Neural progenitor cell (in vitro differentiated cells): ENCODE results near the gene ULK4. TPM values are rescaled to one million over a fixed set of nuclear protein-coding genes. Genes with fewer than 3 reads are reported as not detected.
"Not testable (repeated sequence)": the region's sequence is repeated elsewhere in the genome, so short reads cannot be mapped to it uniquely, and the experiment has no call there.

Source experiments
- DNase-seq: peaks from one replicate; pipeline ENCODE4 v3.0.0-alpha.2; 2016; ENCODE audit warnings: low spot score
- H2AFZ ChIP-seq: fragments of 200-600 bp; sonication (generic); replicated peaks from 2 replicates; pipeline ENCODE4 v1.6.1; 2016; ENCODE audit warnings: antibody characterized with exemption
- H3F3A ChIP-seq: fragments of 200-600 bp; sonication (generic); 2 replicates; pipeline ENCODE4 v1.6.1; 2016; ENCODE audit warnings: antibody characterized with exemption, low read depth
- H3K27ac ChIP-seq: fragments of 200-600 bp; sonication (generic); 2 replicates; pipeline ENCODE4 v1.5.1; 2016; ENCODE audit warnings: mild to moderate bottlenecking
- H3K27me3 ChIP-seq: fragments of 200-600 bp; sonication (generic); 2 replicates; pipeline ENCODE4 v1.6.1; 2016; ENCODE audit warnings: mild to moderate bottlenecking, moderate library complexity
- H3K36me3 ChIP-seq: fragments of 200-600 bp; sonication (generic); 2 replicates; pipeline ENCODE4 v1.5.1; 2016
- H3K4me1 ChIP-seq: fragments of 200-600 bp; sonication (generic); 2 replicates; pipeline ENCODE4 v1.6.1; 2016; ENCODE audit warnings: mixed run types
- H3K4me2 ChIP-seq: fragments of 200-600 bp; sonication (generic); 2 replicates; pipeline ENCODE4 v1.6.1; 2016
- H3K4me3 ChIP-seq: fragments of 200-600 bp; sonication (generic); 2 replicates; pipeline ENCODE4 v1.5.1; 2016
- H3K79me2 ChIP-seq: fragments of 200-600 bp; sonication (generic); 2 replicates; pipeline ENCODE4 v1.6.1; 2016; ENCODE audit warnings: low read depth
- H3K9ac ChIP-seq: fragments of 200-600 bp; sonication (generic); 2 replicates; pipeline ENCODE4 v1.6.1; 2016
- H3K9me3 ChIP-seq: fragments of 200-600 bp; sonication (generic); 2 replicates; pipeline ENCODE4 v1.5.1; 2016; ENCODE audit warnings: low read depth
- H4K20me1 ChIP-seq: fragments of 200-600 bp; sonication (generic); 2 replicates; pipeline ENCODE4 v1.6.1; 2016; ENCODE audit warnings: low read depth
- H3K27ac Mint-ChIP-seq: 3 replicates; pipeline ENCODE4 v1.8.0; 2021; ENCODE audit warnings: mixed read lengths
- H3K27me3 Mint-ChIP-seq: 2 replicates; pipeline ENCODE4 v1.8.0; 2022; ENCODE audit warnings: low read depth, mild to moderate bottlenecking, inconsistent platforms, moderate library complexity, mixed read lengths; ENCODE audit not compliant: insufficient read depth
- H3K36me3 Mint-ChIP-seq: 3 replicates; pipeline ENCODE4 v1.8.0; 2021; ENCODE audit warnings: mixed read lengths
- H3K4me1 Mint-ChIP-seq: 3 replicates; pipeline ENCODE4 v1.8.0; 2021; ENCODE audit warnings: mixed read lengths
- H3K4me3 Mint-ChIP-seq: 3 replicates; pipeline ENCODE4 v1.8.0; 2021; ENCODE audit warnings: mild to moderate bottlenecking, moderate library complexity, mixed read lengths
- H3K9me3 Mint-ChIP-seq: 3 replicates; pipeline ENCODE4 v1.8.0; 2020; ENCODE audit warnings: mixed read lengths
- EZH2 ChIP-seq: fragments of 200-600 bp; sonication (generic); IDR thresholded peaks from 2 replicates; pipeline ENCODE4 v1.6.1; 2017; ENCODE audit warnings: antibody characterized with exemption, mild to moderate bottlenecking, moderate library complexity
- EZH2phosphoT487 ChIP-seq: fragments of 200-600 bp; sonication (generic); IDR thresholded peaks from 2 replicates; pipeline ENCODE4 v1.6.1; 2017; ENCODE audit warnings: antibody characterized with exemption
- total RNA-seq: library from RNA; depleted of rRNA; stranded (reverse); fragments of >200 nt; gene quantifications from 2 replicates; pipeline ENCODE4 v1.2.3, GENCODE V29; 2015; ENCODE audit warnings: low replicate concordance
- TF ChIP-seq, protein P1 (sequence below): fragments of 200-600 bp; sonication (generic); IDR thresholded peaks from 2 replicates; pipeline ENCODE4 v1.5.1; 2017; ENCODE audit warnings: antibody characterized with exemption, mild to moderate bottlenecking

The ULK4 gene
- total RNA-seq, 1 donor from 2014 or later, result 33.0 TPM

DNA sequence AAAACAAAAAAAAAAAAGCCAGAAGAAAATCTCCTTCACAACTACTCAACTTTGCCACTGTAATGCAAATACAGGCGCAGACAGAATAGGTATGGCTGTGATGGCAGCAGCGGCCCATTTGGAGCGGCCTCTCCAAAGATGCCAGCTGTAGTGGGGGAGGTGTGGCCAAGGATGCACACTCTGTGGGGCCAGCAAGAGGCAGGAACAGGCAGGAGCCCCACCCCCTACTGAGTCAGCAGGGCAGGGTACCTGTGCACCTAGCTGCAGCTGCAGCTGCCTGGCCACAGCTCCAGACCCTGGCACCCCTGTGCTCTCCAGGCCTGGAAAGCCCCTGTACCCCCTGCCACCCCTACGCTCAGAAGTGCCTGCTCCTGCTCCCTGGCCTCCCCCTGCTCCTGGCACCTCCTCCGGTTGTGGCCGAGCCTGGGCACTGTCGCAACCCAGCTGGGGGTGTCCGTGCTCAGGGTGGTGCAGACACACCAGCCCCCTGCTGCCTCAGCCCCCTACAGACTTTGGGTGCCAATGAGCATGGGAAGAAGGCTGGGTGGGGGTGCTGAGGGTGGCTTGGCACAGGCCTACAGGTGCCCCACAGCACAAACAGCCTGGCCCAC, 312.7 kb downstream of the ULK4 start:
- no peak for TF ChIP-seq EZH2
- TF ChIP-seq, protein P1, sequence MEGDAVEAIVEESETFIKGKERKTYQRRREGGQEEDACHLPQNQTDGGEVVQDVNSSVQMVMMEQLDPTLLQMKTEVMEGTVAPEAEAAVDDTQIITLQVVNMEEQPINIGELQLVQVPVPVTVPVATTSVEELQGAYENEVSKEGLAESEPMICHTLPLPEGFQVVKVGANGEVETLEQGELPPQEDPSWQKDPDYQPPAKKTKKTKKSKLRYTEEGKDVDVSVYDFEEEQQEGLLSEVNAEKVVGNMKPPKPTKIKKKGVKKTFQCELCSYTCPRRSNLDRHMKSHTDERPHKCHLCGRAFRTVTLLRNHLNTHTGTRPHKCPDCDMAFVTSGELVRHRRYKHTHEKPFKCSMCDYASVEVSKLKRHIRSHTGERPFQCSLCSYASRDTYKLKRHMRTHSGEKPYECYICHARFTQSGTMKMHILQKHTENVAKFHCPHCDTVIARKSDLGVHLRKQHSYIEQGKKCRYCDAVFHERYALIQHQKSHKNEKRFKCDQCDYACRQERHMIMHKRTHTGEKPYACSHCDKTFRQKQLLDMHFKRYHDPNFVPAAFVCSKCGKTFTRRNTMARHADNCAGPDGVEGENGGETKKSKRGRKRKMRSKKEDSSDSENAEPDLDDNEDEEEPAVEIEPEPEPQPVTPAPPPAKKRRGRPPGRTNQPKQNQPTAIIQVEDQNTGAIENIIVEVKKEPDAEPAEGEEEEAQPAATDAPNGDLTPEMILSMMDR, result no peak
- no peak for TF ChIP-seq EZH2phosphoT487
- Mint-ChIP-seq H3K9me3 (peaks cover 17% of the 10 kb centered on the region), H3K4me3 (no peak overlapping the region), H3K4me1 (no peaks in the 10 kb centered on the region), H3K27ac (no peak overlapping the region), H3K27me3 (peaks cover 2% of the 10 kb centered on the region), H3K36me3 (peaks cover 5% of the 10 kb centered on the region)
- H3K4me2 ChIP-seq, result no peak overlapping the region
- no peaks in the 10 kb centered on the region for H3K79me2 ChIP-seq
- no peaks in the 10 kb centered on the region for H3K9me3 ChIP-seq
- no peak overlapping the region for H3K4me3 ChIP-seq
- DNase-seq, result no peak
- H3K4me1 ChIP-seq, result peaks cover 12% of the 10 kb centered on the region
- no peaks in the 10 kb centered on the region for H3F3A ChIP-seq
- H2AFZ ChIP-seq, result no peak overlapping the region
- no peaks in the 10 kb centered on the region for H3K36me3 ChIP-seq
- no peaks in the 10 kb centered on the region for H3K27me3 ChIP-seq
- H4K20me1 ChIP-seq, result no peaks in the 10 kb centered on the region
- H3K27ac ChIP-seq, result no peak overlapping the region
- H3K9ac ChIP-seq, result no peak overlapping the region

- H3K27ac Mint-ChIP-seq, H3K4me3 Mint-ChIP-seq, H3K27me3 Mint-ChIP-seq, H3K36me3 ChIP-seq, H2AFZ ChIP-seq, H4K20me1 ChIP-seq, DNase-seq, H3K9ac ChIP-seq, H3K4me3 ChIP-seq, H3K27ac ChIP-seq, H3K9me3 ChIP-seq, H3K4me2 ChIP-seq, H3K4me1 ChIP-seq, H3K4me1 Mint-ChIP-seq, H3F3A ChIP-seq, H3K79me2 ChIP-seq, H3K36me3 Mint-ChIP-seq, H3K27me3 ChIP-seq: not testable (repeated sequence)
- peaks cover 17% of the 10 kb centered on the region for H3K9me3 Mint-ChIP-seq
Observed at GRCh38 chr3:41647730-41648129, 314.2 kb downstream of the ULK4 start.

- H3K27ac Mint-ChIP-seq, result no peak overlapping the region
- no peaks in the 10 kb centered on the region for H4K20me1 ChIP-seq
- no peak overlapping the region for H3K4me3 Mint-ChIP-seq
- no peak overlapping the region for H3K4me3 ChIP-seq
- H3K4me2 ChIP-seq, result no peak overlapping the region
- H3K27ac ChIP-seq, result no peak overlapping the region
- no peaks in the 10 kb centered on the region for H3K4me1 Mint-ChIP-seq
- no peak overlapping the region for H3K9ac ChIP-seq
- no peak overlapping the region for H2AFZ ChIP-seq
- no peaks in the 10 kb centered on the region for H3K9me3 Mint-ChIP-seq
- H3K27me3 Mint-ChIP-seq, result peaks cover 2% of the 10 kb centered on the region
- H3K4me1 ChIP-seq, result no peaks in the 10 kb centered on the region
- no peak for DNase-seq
- H3K27me3 ChIP-seq, result no peaks in the 10 kb centered on the region
- TF ChIP-seq EZH2phosphoT487, result no peak
- TF ChIP-seq EZH2, result no peak
- TF ChIP-seq, protein P1, result no peak
- H3K9me3 ChIP-seq, result no peaks in the 10 kb centered on the region
- no peaks in the 10 kb centered on the region for H3K79me2 ChIP-seq
- no peaks in the 10 kb centered on the region for H3K36me3 ChIP-seq
- H3K36me3 Mint-ChIP-seq, result no peaks in the 10 kb centered on the region
- no peaks in the 10 kb centered on the region for H3F3A ChIP-seq
Observed at GRCh38 chr3:41640076-41640475, 321.8 kb downstream of the ULK4 start.

GRCh38 chr3:41638381-41638780, 323.5 kb downstream of the ULK4 start:
- Mint-ChIP-seq H3K9me3 (no peaks in the 10 kb centered on the region), H3K27ac (no peak overlapping the region), H3K4me3 (no peak overlapping the region), H3K27me3 (peaks cover 2% of the 10 kb centered on the region), H3K36me3 (no peaks in the 10 kb centered on the region), H3K4me1 (no peaks in the 10 kb centered on the region)
- H3K9me3 ChIP-seq, result no peaks in the 10 kb centered on the region
- no peaks in the 10 kb centered on the region for H3K27me3 ChIP-seq
- H3K79me2 ChIP-seq, result no peaks in the 10 kb centered on the region
- H3K4me2 ChIP-seq, result no peak overlapping the region
- no peaks in the 10 kb centered on the region for H3K4me1 ChIP-seq
- H4K20me1 ChIP-seq, result no peaks in the 10 kb centered on the region
- TF ChIP-seq, protein P1, result no peak
- no peak for TF ChIP-seq EZH2
- no peak for TF ChIP-seq EZH2phosphoT487
- no peak overlapping the region for H3K9ac ChIP-seq
- no peaks in the 10 kb centered on the region for H3F3A ChIP-seq
- no peaks in the 10 kb centered on the region for H3K36me3 ChIP-seq
- no peak overlapping the region for H2AFZ ChIP-seq
- no peak for DNase-seq
- no peak overlapping the region for H3K4me3 ChIP-seq
- H3K27ac ChIP-seq, result no peak overlapping the region
